GM19193 (cell line): ENCODE data around the gene VPS41.

Experiments
- POLR2A ChIP-seq: IDR thresholded peaks from 4 replicates; pipeline ENCODE4 v1.6.1; 2011; ENCODE audit not compliant: insufficient read depth, insufficient read length; ENCODE audit errors: extremely low read depth

The VPS41 gene

DNA sequence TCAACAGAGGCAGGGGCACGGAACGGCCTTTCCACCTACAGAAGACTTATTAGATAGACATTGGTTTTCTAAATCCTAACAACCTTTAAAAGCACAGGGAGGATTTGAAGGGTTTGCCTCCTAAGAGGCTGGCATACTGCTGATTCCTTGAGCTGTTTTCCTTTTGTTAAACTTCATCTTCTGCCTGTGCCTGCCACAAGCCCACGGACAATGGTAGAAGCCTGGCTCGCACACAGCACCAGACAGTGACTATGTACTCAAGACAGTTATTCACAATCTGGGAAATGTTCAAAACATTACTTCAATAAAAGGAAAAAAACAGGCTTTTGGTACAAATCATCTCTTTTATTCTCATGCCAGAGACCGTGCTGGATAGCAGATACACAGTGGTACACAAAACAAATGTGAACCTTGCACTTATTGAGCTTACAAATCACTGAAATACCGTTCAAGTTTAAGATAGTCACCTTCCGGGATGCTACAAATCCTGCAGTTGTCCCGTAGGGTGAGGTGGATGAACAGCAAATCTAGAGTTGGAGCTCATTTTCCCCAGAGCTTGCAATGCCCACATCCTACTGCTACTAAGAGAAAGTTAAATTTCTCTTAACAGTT, 63.9 kb downstream of the VPS41 start:
- no peak for TF ChIP-seq POLR2A

DNA sequence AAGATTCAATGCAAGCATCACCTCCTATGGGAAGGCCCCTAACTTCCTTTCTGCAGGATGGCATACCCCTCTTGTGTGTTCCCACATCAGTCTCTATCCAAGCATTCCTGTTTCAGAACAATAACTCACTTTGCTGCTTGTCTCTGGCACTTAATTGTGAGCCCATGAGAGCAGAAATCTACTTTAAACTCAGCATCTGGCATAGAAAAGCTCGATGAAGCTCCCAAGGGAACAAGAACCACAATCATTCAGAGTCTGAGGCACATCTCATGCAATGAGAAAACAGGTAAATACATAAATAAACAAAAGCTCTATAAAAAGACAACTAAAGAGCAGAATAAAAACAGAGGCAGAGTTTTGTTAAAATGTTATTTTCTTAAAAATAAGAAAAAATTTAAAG, 66.2 kb downstream of the VPS41 start:
- TF ChIP-seq POLR2A = no peak

DNA sequence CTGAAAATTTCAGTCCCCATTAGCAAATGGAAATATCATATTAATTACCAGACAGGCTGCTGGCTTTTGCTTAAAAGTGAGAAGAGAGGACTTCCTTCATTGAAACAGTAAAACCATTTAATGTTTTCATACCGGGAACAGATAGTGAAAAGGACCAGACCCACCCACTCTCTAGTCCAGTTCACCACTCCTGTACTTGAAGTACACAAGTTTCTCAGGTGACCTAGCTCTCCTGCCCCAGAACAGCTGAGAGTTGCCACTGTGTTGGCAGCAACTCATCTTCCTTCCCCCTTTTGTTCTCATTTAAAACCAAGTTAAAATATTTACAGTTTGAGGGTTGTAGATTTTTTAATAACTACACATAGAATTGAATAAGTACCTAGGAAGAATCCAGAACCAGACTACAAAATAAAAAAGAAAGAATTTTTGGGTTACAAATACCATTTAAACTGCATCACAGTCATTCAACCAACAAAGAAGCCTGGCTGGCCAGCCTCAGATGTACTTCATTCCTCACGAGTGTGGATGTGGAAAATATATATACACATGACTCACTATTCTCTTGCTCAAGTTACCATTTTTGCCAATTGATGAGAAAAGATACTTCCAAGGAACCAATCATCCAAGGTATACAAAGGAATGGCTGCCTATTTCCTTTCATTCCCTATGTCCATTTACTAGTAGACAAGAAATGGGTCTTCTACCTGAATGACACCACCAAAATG, 68.1 kb downstream of the VPS41 start:
- no peak for TF ChIP-seq POLR2A

DNA sequence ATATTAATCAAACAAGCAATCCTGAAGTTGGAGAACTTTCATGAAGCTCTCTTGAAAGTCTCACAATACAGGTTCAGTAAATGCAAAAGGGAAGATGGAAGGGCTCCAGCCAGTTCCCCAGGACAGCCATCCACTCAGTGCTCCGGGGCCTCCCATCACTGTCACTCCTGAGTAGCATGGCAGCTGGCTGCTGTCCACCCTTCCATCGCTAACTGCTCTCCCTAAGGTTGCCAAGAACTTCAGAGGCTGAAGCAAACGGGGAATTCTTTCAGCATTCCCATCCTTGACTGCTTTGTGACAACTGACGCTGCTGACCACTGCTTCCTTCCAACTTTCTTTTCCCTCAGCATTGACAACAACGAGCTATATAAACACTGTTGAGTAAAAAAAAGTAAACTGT, 69.1 kb downstream of the VPS41 start:
- TF ChIP-seq POLR2A = no peak

DNA sequence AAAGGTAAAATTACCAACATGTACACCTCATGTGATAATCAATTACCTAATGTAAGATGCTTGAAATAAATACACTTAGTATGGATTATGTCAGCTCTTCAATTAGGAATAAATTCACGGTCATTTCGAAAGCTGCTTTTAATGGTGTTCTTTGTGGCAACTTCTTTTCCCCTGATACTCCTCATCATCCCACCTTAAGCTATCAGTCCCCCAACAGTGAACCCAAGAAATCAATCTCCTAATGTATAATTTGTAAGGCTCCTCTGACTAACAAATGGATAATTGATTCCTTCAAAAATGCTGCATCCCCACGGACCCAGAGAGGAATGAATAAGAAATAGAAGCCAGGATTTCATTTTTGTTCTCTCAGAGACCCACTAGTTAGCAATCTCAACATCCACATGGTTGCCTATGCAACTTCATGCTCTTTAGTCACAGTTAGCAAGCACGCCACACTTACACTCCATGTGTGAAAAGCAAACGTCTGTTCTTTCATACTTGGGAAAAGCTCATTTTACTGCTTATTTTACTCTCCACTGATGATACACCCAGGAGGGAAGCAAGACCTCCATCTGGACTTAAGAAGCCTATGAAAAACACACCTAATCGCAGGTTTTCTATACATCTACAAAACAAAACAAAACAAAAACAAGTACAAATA, 70.1 kb downstream of the VPS41 start:
- TF ChIP-seq POLR2A = no peak

DNA sequence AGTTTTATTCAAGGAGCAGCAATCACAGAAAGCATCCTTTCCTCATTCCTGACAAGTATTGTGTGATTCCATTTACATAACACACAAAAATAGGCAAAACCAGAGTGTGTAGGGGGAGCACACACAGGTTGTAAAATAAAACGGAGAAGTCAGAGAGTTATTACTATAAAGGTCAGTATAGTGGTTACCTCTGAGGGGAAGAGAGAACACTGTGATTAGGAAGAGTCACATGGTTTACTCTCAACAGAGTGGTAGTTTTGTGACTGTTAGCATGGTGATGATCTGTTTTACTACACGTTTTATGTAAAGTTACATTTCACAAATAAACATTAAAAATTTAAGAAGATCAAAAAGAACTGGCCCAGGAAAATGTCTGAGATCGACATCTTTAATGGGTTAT, 74.6 kb downstream of the VPS41 start:
- no peak for TF ChIP-seq POLR2A

DNA sequence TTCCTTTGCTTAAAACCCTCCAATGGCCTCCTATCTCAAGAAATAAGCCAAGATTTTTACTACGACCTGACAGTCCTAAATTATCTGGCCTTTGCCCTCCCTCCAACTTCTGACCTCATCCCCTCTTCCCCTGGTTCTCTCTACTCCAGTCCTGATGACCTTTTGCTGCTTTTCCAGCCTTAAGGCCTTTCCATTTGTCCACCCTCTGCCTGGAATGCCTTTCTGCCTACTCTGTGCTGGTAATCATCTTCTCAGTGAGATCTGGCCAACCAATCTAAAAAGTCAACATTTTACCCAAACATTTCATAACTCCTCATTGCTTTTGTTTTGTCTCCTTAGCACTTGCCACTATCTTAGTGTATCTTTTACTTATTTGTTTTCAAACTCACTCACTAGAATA, 75.7 kb downstream of the VPS41 start:
- TF ChIP-seq POLR2A = no peak

DNA sequence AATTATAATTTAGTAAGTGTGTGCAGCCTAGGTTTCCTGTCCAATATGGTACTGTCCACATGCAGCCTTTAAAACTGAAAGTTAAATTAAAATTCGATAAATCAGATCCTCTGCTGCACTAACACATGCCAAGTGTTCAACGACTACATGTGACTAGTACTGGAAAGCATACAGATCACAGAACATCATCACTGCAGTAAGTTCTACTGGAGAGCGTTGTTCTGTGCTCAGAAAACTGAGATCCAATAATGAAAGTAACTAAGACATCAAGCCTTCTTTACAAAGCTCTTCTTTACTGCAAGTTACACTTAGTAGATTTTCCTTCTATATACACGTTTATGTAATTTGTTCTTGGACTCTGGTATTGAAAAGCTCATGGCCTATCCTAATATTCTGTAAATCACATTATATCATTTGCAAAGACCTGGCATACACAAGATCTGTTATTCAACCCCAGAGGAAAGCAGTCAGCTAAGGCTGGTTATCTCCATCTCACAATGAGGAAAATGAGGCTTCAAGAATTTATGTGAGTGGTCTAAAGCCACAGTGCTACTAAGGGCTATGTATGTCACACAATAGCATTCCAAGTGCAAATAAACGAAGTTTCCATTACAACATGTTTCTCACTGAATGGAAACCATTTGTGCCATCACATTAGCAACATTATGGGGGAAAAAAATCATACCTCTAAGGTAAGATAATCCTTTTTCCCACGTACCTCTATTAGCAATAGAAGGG, 77.6 kb downstream of the VPS41 start:
- no peak for TF ChIP-seq POLR2A

DNA sequence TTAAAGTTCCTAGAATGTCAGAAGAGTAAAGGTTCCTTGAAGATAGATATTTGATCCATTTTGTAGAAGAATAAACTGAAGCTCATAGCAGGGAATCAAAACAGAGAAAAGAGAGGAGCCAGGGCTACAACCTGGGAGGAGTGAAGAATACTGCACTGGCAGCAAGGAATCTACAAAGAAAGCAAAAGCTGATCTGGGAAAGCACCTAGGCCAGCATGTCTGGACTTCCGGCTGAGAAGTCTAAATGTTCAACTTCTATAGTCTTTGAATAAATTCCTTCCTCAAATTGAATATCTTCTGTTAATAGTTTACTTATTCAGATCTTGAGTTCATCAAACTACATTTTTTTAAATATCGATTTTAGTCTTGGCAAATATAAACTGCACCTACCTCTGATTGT, 78.2 kb downstream of the VPS41 start:
- no peak for TF ChIP-seq POLR2A

DNA sequence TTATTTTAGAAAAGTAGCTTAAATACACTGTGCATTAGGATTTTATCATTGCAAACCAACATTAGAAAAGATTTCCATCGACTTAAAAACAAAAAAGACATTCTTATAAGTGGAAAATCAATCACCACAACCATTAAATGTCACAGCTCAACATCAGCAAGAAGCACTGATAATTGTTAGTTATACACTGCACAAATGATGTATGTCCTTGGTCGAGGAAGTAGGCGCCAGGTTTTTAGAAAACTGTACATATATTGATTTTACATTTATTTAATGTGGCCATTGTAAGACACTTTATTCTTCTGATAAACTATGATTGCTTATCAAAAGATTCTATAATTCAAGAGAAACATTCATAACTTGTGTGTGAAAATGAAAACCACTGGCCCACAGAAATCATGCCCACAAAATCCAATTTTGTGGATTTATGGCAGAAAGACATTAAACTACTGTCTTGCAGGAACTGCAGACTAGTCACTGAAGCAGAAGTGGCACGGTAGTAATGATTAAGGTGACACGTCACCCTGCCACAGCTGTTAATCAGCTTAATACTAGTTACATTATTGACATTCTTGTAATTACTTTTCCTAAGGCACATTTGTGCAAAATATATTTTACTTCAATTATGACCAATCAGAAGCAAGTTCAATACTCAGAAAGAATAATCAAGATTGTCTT, 79.4 kb downstream of the VPS41 start:
- TF ChIP-seq POLR2A = no peak

DNA sequence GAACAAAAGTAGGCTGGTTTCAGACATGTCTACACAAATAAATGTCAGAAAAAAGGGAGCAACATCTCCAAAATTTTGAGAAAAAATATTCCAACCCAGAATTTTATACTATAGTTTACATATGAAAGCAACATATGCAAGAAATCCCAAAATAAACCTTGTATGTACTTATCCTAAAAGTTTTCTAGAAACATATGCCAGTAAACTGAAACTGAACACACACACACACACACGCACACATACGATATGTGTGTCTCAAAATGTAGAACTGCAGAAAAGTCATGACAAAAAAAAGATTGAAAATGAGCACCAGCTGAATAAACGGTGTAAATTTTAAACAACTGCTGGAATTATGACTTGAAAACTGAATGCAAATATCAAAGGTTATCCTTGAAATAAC, 81.0 kb downstream of the VPS41 start:
- TF ChIP-seq POLR2A = no peak

DNA sequence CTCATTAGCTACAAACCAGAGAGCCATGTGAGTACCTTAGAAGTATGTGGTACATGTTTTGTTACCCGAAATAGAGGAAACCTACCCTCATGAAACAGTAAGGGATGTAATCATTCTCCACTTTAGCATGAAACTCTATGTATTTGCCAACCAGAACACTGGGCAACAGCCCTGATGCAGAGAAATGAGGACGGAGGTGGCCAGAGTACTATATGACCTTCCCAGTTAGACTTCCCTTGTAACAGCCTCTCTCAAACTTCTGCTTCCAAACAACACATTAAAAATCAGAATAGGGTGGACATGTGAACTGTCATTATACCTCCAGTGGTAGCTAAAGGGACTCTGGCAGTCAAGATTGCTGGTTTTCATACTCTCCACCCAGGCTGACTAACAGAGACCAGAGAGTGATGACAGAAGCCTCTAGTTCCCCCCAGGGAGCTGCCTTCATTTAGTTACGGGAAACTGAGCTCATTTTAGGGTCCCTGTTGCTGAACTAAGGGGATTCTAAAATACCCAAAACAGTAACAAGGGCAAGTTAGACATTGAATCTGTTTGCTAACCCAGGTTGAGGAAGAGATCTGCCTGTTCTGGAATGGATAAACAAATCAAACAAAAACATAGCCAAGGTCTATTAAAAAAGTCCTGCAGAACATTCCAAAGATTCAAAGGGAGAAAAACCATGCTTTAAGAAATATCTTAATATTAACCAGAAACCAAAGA, 83.1 kb downstream of the VPS41 start:
- TF ChIP-seq POLR2A = no peak

DNA sequence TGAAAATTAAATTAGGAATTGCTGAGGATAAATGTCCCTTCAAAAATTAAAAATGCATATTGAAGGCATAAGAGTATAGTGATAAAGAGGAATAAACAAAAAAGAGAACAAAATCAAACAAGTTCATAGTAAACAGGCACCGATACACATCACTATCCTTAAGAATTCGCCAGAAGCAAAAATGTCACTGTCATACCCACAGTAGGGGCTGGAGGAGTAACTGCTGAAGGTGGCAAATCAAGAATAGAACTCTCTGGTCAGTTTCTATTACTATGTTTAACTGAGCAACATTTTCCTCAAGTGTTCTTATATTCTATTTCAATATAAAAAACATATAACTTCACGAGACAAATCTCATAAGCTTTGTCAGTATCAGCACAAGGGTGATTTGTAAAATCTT, 84.0 kb downstream of the VPS41 start:
- TF ChIP-seq POLR2A = no peak

DNA sequence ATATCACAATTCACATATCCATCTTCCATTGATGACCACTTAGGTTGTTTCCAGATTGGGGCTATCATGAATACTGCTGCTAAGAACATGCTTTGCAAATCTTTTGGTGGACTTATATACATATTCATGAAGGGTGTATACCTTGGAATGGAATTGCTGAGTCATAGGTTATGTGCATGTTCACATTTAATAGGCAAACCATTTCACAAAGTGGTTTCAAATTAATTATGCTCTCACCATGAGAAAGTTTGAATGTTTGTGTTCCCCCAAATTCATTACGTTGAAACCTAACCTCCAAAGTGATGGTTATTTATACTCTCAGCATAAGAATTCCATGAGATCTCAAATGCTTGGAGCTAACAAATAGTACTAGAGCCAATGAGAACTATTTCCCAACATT, 86.4 kb downstream of the VPS41 start:
- no peak for TF ChIP-seq POLR2A
